ENCODE data around the gene LRRTM3. TPM values are rescaled to one million over a fixed set of nuclear protein-coding genes. Genes with fewer than 3 reads are reported as not detected.

The LRRTM3 gene
- total RNA-seq (2022), result not detected in 2 replicates
- percentile 3 among the genes with signal in this experiment for Bru-seq, nascent RNA
- percentile 1 among the genes with signal in this experiment for BruChase-seq, experiment 1, labeled RNA remaining after a 2-hour chase
- BruChase-seq, experiment 2, labeled RNA remaining after a 6-hour chase, result percentile 0 among the genes with signal in this experiment
- long read RNA-seq, result 0 reads

DNA sequence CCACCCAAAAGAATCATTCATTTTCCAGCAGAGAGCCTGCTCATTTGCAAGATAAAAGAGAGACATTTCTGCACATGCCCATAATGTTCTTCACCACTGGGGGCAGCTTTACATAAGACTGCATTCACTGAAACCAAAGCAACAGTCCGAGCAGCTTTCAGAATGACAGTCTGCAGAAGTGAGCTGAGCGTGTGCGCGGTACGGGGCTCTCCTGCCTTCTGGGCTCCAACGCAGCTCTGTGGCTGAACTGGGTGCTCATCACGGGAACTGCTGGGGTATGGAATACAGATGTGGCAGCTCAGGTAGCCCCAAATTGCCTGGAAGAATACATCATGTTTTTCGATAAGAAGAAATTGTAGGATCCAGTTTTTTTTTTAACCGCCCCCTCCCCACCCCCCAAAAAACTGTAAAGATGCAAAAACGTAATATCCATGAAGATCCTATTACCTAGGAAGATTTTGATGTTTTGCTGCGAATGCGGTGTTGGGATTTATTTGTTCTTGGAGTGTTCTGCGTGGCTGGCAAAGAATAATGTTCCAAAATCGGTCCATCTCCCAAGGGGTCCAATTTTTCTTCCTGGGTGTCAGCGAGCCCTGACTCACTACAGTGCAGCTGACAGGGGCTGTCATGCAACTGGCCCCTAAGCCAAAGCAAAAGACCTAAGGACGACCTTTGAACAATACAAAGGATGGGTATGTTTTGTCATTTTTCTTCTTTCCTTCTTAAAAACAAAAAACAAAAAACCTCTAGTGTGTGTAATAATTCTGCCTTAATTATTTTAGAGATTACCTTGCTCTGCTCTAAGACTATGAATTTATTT, at the start of gene LRRTM3:
LRRTM3 (plus strand) TSS at position 141 of the 820 bp plus-strand sequence.
- Mint-ChIP-seq H3K36me3 (ENCODE audit: insufficient read depth, unreplicated experiment) (no peaks in the 10 kb centered on the region), H3K4me1 (ENCODE audit: low read depth, unreplicated experiment) (no peaks in the 10 kb centered on the region), H3K4me3 (ENCODE audit: unreplicated experiment) (no peak within 1 kb of the TSS), H3K27ac (ENCODE audit: unreplicated experiment) (no peak within 1 kb of the TSS), H3K9me3 (ENCODE audit: unreplicated experiment) (no peaks in the 10 kb centered on the region), H3K27me3 (ENCODE audit: insufficient read depth, unreplicated experiment) (peaks cover 19% of the 10 kb centered on the region)
- intact Hi-C loops (cut with micrococcal nuclease; ENCODE audit: unreplicated experiment), result loop anchor here (10.0 kb wide), 1 partner anchor 401 kb away; no protein-coding TSS in a partner anchor
- Histone ChIP-seq H3K4me3 (ENCODE audit: low read depth, low read length) (no peak within 1 kb of the TSS), H3K9me3 (no peaks in the 10 kb centered on the region), H3K4me1 (no peaks in the 10 kb centered on the region), H3K27me3 (replicated peaks; ENCODE audit: control insufficient read depth, insufficient read depth, low read length) (no peaks in the 10 kb centered on the region; the same call in 1 of the 2 replicates), H3K36me3 (ENCODE audit: control insufficient read depth, insufficient read depth, low read length) (no peaks in the 10 kb centered on the region)
- TF ChIP-seq, protein P1, sequence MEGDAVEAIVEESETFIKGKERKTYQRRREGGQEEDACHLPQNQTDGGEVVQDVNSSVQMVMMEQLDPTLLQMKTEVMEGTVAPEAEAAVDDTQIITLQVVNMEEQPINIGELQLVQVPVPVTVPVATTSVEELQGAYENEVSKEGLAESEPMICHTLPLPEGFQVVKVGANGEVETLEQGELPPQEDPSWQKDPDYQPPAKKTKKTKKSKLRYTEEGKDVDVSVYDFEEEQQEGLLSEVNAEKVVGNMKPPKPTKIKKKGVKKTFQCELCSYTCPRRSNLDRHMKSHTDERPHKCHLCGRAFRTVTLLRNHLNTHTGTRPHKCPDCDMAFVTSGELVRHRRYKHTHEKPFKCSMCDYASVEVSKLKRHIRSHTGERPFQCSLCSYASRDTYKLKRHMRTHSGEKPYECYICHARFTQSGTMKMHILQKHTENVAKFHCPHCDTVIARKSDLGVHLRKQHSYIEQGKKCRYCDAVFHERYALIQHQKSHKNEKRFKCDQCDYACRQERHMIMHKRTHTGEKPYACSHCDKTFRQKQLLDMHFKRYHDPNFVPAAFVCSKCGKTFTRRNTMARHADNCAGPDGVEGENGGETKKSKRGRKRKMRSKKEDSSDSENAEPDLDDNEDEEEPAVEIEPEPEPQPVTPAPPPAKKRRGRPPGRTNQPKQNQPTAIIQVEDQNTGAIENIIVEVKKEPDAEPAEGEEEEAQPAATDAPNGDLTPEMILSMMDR (IDR thresholded peaks at IDR 0.05; ENCODE audit: insufficient read depth in 1 of 2, low read depth in 1 of 2, low read length in 1 of 2, severe bottlenecking in 1 of 2, unreplicated experiment in 1 of 2), result peak; percentile 77 to 95
- DNase-seq, result peak; percentile 73 to 77
- BruUV-seq (replicated peaks), result no TSS peak
- CTCF ChIA-PET, result interaction anchor here (0.6 to 1.3 kb wide), 4 partner anchors 10 to 595 kb away, joined by 3 to 12 read pairs (median 6); no protein-coding TSS in a partner anchor
- POLR2A ChIA-PET, result no interaction called here

DNA sequence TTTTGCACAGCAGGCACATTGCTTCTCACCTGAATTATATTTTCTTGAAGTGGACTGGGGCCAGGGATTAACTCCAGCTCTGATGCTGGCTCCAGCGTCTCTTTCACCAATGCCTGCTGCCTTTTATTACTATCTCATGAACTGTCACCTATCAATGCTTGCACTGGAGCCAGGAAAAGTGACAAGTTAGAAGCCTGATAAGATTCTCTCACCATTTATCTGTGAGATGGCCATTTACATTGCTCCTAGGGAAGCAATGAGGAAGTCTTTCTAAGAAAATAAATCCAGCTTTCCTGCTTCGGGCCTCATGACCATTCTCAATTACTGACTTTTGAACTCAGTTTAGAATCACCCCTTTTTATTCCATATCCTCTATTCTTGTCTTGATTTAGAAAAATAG, 48.5 kb upstream of the LRRTM3 start:
- no TSS peak for BruUV-seq (replicated peaks)

DNA sequence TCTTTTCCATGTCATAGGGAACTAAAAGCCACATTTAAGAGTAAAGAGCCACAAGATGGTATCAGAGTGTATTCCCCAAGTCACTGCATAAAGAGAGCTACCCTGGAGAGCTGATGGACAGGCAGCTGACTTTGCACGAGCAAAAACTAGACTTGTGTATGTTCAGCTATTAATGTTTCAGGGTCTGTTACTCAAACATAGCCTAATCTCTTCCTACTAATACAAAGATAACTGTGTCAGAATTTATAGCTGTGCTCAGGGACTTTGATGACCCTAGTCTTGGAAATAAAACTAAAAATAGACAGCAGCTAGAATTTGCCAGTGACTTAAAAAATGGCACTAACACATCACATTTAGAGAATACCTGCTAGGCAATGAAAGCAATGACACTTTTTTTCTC, 45.5 kb upstream of the LRRTM3 start:
- no peaks in the 10 kb centered on the region for H3K36me3 Mint-ChIP-seq (ENCODE audit: insufficient read depth, unreplicated experiment)
- H3K4me3 Mint-ChIP-seq (ENCODE audit: unreplicated experiment), result no peak overlapping the region

More for the DNA sequence above, 48.5 kb upstream of the LRRTM3 start:
- CTCF ChIA-PET, result no interaction called here
- Histone ChIP-seq H3K36me3 (ENCODE audit: control insufficient read depth, insufficient read depth, low read length) (no peaks in the 10 kb centered on the region), H3K4me3 (ENCODE audit: low read depth, low read length) (no peak overlapping the region), H3K9me3 (no peaks in the 10 kb centered on the region), H3K27me3 (replicated peaks; ENCODE audit: control insufficient read depth, insufficient read depth, low read length) (no peaks in the 10 kb centered on the region), H3K4me1 (no peaks in the 10 kb centered on the region)
- H3K36me3 Mint-ChIP-seq (ENCODE audit: insufficient read depth, unreplicated experiment), result no peaks in the 10 kb centered on the region
- H3K4me1 Mint-ChIP-seq (ENCODE audit: low read depth, unreplicated experiment), result no peaks in the 10 kb centered on the region
- POLR2A ChIA-PET, result no interaction called here
- H3K27ac Mint-ChIP-seq (ENCODE audit: unreplicated experiment), result no peak overlapping the region
- no peaks in the 10 kb centered on the region for H3K9me3 Mint-ChIP-seq (ENCODE audit: unreplicated experiment)
- no peak for DNase-seq
- peaks cover 9% of the 10 kb centered on the region for H3K27me3 Mint-ChIP-seq (ENCODE audit: insufficient read depth, unreplicated experiment)
- intact Hi-C loops (cut with micrococcal nuclease; ENCODE audit: unreplicated experiment), result no loop called here
- TF ChIP-seq, protein P1 (IDR thresholded peaks at IDR 0.05; ENCODE audit: insufficient read depth in 1 of 2, low read depth in 1 of 2, low read length in 1 of 2, severe bottlenecking in 1 of 2, unreplicated experiment in 1 of 2), result no peak
- no peak overlapping the region for H3K4me3 Mint-ChIP-seq (ENCODE audit: unreplicated experiment)

More for the DNA sequence above, 45.5 kb upstream of the LRRTM3 start:
- POLR2A ChIA-PET, result no interaction called here
- Mint-ChIP-seq H3K4me1 (ENCODE audit: low read depth, unreplicated experiment) (no peaks in the 10 kb centered on the region), H3K9me3 (ENCODE audit: unreplicated experiment) (no peaks in the 10 kb centered on the region), H3K27ac (ENCODE audit: unreplicated experiment) (no peak overlapping the region), H3K27me3 (ENCODE audit: insufficient read depth, unreplicated experiment) (peaks cover 9% of the 10 kb centered on the region)
- Histone ChIP-seq H3K27me3 (replicated peaks; ENCODE audit: control insufficient read depth, insufficient read depth, low read length) (no peaks in the 10 kb centered on the region), H3K4me3 (ENCODE audit: low read depth, low read length) (no peak overlapping the region), H3K9me3 (no peaks in the 10 kb centered on the region), H3K4me1 (no peaks in the 10 kb centered on the region), H3K36me3 (ENCODE audit: control insufficient read depth, insufficient read depth, low read length) (no peaks in the 10 kb centered on the region)
- DNase-seq, result no peak
- CTCF ChIA-PET, result no interaction called here
- intact Hi-C loops (cut with micrococcal nuclease; ENCODE audit: unreplicated experiment), result no loop called here
- BruUV-seq (replicated peaks), result no TSS peak
- TF ChIP-seq, protein P1 (IDR thresholded peaks at IDR 0.05; ENCODE audit: insufficient read depth in 1 of 2, low read depth in 1 of 2, low read length in 1 of 2, severe bottlenecking in 1 of 2, unreplicated experiment in 1 of 2), result no peak

All from Caco-2 (cell line).